ENCODE measurements around the gene KLF14. TPM values are rescaled to one million over a fixed set of nuclear protein-coding genes. Genes with fewer than 3 reads are reported as not detected.

Gene KLF14
- total RNA-seq, 1 donor from 2014 or later = not detected

- Mint-ChIP-seq H3K27me3 (ENCODE audit: unreplicated experiment) (peaks cover 24% of the 10 kb centered on the region), H3K9me3 (ENCODE audit: unreplicated experiment) (no peaks in the 10 kb centered on the region), H3K4me1 (ENCODE audit: unreplicated experiment) (no peaks in the 10 kb centered on the region), H3K27ac (ENCODE audit: unreplicated experiment) (no peak overlapping the region), H3K4me3 (ENCODE audit: unreplicated experiment) (no peak overlapping the region), H3K36me3 (ENCODE audit: unreplicated experiment) (no peaks in the 10 kb centered on the region)
- no peak for DNase-seq (ENCODE audit: extremely low spot score, unreplicated experiment)
- TF ChIP-seq CTCF (IDR thresholded peaks at IDR 0.05) = no peak
Measured at GRCh38 chr7:130683026-130683425, 51.0 kb downstream of the KLF14 start.

Other genes starting within 250 kb of the KLF14 start
- 367 and 380 TPM in 2 replicates for gene MEST, start 242.1 kb downstream of the KLF14 start, total RNA-seq
- gene COPG2, start 65.5 kb downstream of the KLF14 start, total RNA-seq = 31.2 and 33.4 TPM in 2 replicates
- not detected in 2 replicates for gene TSGA13, start 47.7 kb downstream of the KLF14 start, total RNA-seq